Peyer's patch (tissue), 4 donors: ENCODE results near the gene SPATA20.

Experiments used
- POLR2A ChIP-seq, 2 donors: fragments of 450-650 bp; IDR thresholded peaks; one replicate each; pipeline ENCODE4 v1.5.1; 2017; ENCODE audit warnings: antibody characterized with exemption in 2 of 2, mild to moderate bottlenecking in 2 of 2, moderate library complexity in 2 of 2
- TF ChIP-seq, protein P1 (sequence below), 6 experiments: fragments of 450-650 bp in 4 of 6; fragments of 200-600 bp in 2 of 6; sonication (generic) in 1 of 6; IDR thresholded peaks; one replicate each; pipeline ENCODE4 v1.5.1; 2017 to 2019; ENCODE audit warnings: antibody characterized with exemption in 6 of 6, mild to moderate bottlenecking in 3 of 6, moderate library complexity in 1 of 6

DNA sequence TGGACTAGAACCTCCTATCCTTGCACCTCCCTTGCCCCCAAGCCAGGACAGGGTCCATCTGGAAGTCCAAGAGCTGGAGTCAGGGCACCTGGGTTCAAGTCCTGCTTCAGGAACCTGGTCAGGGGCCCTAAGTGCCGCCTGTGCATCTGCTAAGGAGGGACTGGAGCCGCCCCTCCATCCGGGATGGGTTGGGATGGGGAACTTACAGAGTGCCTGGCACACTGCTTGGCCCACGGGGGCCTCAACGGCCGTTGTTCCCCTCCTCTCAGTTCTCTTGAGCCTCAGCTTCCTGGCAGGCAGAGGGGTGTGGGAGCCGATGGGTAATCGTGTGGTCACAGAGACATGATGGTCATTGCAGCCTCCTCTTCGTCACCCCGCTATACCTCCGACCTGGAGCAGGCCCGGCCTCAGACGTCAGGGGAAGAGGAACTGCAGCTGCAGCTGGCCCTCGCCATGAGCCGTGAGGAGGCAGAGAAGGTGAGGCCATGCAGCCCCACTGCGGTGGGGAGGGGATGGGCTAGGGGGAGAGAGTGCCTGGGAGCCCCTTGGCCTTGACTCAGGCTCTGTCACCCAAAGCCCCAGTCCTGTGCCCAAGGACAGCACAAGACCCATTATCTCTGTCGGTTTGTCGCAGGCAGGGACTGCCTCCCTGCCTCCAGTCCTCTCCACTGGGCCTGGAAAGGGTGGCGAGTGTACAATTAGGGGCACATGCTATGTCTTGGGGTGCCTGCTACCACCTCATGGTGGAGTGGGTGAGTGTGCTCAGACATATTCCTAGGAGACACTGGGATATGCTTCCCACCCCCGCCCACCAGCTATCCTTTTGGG is 9.0 kb upstream of the SPATA20 start:
- TF ChIP-seq, protein P1, sequence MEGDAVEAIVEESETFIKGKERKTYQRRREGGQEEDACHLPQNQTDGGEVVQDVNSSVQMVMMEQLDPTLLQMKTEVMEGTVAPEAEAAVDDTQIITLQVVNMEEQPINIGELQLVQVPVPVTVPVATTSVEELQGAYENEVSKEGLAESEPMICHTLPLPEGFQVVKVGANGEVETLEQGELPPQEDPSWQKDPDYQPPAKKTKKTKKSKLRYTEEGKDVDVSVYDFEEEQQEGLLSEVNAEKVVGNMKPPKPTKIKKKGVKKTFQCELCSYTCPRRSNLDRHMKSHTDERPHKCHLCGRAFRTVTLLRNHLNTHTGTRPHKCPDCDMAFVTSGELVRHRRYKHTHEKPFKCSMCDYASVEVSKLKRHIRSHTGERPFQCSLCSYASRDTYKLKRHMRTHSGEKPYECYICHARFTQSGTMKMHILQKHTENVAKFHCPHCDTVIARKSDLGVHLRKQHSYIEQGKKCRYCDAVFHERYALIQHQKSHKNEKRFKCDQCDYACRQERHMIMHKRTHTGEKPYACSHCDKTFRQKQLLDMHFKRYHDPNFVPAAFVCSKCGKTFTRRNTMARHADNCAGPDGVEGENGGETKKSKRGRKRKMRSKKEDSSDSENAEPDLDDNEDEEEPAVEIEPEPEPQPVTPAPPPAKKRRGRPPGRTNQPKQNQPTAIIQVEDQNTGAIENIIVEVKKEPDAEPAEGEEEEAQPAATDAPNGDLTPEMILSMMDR (IDR thresholded peaks at IDR 0.05), result no peak
- TF ChIP-seq POLR2A (IDR thresholded peaks at IDR 0.05), result no peak
